GM21423 (cell line): ENCODE measurements around the gene SKAP1.
A peak's percentile ranks its signal among the peaks of the same experiment; 100 is the strongest.

Experiments
- ATAC-seq: cut with Tn5 transposase; IDR thresholded peaks from one replicate; pipeline ENCODE4 v1.9.1; 2021; ENCODE audit warnings: mild to moderate bottlenecking, moderate library complexity; ENCODE audit not compliant: unreplicated experiment

SKAP1 gene

DNA sequence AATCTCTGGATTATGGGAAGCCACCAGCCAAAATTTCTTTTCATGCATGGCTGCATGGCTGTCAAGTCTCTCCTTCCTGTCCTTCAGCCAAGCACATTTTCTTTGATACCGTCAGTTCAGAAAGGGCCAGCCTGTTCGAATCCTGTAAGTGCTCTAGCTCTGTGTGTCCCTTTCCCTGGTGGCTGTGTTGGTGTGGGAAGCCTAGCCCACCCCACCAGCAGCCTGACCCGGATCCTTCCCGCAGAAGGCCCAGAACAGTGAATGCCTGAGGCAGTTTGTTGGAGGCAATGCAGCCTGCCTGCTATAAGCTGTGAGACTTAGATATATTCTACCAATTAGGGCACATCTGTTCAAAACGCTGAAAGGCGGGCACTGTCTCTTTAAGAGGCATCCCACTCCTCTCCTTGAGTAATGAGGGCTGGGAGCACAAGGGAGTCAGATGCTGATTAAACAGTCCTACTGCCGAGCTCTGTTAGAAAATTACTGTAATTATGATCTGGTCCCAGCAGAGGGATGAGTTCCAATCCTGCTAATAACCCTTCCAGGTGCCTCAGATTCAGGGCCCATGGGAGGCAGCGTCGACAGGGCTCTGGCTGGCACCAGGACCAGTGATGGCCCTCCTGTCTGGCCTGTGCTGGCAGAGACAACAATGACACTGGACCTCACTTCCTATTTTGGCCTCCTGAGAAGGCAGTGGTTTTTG is 304.0 kb downstream of the SKAP1 start:
- ATAC-seq, result no peak

DNA sequence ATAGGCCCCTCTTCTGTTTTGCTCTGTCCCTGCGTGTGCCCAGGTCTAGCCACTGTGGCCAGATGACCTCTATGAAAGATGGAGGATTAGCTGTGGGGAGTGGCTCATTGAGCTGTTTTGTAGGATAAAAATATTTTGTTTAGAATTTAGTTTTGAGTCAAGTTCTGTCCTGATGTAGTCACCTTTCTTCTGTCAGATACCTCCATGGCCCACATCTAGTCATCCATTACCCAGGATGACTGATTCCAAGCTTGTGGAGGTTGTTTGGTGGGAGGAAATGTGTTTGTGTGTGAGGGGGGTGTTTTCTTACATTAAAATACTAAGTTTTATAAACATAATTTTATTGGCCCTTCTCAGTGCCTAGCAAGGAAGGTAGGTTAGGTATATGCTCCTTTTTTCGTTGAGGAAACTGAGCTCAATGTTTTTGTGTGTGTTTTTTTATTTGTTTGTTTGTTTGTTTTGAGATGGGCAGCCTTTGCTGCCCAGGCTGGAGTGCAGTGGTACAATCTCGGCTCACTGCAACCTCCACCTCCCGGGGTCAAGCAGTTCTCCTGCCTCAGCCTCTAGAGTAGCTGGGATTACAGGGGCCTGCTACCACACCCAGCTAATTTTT is 306.1 kb downstream of the SKAP1 start:
- ATAC-seq, result no peak

DNA sequence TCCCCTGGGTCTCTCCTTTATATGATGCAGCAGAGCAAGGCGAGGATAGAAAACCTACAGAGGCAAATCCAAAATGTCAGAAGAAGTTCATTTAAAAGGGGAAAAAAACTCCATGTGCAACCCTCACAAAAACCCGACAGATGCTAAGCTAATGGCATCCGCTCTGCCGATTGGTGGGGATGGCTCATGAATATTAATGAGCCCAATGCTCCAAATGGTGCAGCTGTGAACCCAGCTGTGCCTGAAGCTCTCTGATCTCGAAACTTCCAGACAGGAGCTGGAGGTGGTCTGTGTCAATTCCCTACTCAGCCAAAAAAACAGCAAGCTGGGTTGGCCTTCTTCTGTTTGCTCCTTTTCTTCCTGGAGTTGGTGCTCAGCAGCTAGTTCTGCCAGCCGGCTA is 306.9 kb downstream of the SKAP1 start:
- ATAC-seq, result no peak

DNA sequence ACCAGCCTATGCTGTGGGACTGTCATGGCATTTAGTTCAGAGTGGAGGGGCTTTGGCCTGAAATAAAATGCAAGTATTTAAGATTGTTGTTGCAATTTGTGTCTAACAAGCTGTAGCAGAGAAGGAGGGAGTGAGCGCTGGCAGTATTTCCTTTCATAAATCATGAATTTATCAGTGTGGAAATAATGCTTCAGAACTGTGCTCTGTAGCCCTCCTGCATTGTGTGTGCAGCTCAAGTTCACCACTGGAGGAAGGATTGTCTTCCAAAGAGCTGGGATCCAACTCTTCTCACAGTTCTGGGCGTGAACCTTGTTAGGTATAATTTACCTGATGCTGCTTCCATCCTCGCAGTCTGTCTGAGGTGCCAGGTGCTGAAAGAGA is 307.4 kb downstream of the SKAP1 start:
- no peak for ATAC-seq

DNA sequence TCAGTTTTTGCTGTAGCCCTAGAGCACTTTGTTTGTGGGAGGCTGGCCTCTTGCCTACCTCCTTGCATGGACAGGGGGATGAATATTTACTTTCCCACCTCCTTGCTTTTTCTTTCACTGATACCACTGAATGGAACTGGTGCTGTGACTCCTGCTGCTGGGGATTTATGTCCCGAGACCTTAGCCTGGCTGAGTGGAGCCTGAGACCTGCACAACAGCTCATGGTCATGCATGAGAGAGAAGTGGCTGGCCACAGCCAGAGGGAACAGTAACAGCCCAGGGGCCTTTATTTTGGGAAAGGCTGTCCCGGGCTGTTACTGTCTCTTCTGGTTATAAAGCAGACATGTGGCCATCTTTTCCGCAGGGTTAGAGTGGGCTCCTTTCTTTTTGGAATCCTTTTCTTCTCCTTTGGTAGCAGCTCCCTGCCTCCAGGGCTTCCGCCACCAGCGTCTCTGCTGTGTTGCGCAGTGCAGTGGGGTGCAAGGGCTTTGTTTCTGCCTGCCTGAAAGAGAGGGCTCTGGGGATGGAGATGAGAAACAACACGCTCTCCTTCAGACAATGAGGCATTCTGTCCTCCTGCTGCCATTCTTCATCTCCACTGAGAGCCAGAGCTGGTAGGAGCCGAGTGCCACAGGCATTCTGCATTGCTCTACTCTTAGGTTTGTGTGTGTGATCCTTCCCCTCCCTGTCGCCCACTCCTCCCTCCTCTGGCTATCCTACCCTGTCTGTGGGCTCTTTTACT is 307.9 kb downstream of the SKAP1 start:
- no peak for ATAC-seq

DNA sequence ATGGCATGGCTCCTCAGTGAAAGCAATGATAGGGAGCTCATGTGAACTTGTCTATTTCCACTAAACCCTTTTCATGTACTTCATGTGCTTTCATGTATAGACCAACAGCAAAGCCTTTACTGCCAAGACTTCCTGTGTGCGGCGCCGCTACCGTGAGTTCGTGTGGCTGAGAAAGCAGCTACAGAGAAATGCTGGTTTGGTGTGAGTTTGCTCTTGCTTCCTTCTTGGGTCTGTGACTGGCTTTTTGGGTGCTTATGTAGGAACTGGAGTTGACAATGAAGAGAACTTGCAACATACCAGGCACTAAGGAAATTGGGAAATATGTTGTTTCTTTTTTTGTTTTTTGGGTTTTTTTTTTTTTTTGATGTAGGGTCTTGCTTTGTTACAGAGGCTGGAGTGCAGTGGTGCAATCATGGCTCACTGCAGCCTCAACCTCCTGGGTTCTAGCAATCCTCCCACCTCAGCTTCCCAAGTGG is 316.8 kb downstream of the SKAP1 start:
- ATAC-seq, result peak; percentile 36

DNA sequence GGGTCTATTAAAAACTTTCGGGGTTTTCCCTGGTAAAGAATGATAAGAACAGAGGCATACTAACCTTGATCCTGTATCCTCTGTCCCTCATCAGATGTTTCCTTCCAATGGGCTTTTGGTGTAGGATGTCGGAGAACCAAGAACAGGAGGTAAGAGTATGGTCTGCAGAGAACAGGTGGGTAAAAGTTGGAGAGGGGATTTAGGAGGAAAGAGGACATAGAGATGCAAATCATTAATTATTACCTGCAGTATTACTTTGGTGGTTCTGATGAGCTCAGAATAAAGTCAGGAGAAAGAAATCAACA is 318.1 kb downstream of the SKAP1 start:
- ATAC-seq, result no peak

DNA sequence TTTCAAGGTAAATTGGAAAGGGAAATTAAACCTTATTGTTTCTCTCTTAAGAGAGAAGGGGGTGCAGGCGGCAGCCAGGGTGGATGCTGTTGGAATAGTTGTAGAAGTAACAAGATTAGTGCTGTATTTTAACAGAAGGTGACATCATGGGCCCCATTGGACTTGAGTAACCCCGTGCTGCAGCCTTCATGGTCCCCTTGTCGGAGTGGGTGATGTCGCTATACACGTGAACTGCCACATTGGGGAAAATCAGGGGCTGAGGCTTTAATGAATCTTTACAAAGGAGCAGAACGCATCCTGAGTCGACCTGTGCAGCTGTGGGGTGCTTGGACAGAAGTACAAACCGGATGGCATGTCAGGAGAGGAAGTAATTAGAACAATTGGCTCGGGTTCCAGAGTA is 319.3 kb downstream of the SKAP1 start:
- ATAC-seq, result no peak

DNA sequence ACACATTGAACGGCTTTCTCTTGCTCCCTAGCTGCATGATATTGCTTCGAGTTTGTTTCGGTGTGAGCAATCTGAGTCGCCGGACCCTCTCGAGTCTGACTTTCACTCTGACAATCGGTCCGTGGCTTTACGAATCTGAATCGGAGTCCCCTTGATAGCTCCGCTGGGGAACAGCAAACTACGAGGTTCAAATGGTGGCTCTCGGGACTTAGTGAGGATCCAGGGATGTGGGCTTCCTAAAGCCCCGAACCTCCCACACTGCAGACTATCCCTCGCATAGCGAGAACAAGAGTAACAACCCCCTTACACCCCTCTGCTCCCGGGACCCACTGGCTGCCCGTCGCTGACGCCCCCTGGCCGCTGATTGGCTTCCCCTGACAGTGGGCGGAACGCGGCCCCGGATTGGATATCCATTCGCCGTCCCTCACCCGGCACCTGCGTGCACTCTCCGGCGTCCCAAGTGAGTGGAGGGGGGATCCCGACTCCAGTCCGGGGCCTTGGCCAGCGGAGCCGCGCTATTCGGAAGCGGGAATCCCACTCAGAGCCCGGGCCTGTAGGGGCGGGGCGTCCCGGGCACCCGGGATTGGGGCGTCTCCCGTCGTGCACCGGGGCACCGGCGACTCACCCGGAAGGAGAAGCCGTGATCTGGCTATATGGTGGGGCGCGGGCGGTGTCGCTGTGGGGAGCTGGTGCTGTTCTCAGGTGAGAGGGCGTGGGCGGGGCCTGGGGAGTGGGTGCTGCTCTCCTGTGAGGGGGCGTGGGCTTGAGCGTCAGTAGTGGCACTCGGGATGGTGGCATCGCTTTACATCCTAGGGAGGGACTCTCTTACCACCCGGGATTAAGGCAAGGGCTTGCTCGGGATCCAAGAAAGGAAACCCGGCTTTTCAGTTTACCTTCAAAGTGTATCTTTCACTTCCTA is 322.6 kb downstream of the SKAP1 start, which contains the start of gene SNX11:
SNX11 (plus strand) TSS at position 630 of the 919 bp plus-strand sequence. CDS start 4,278 bp downstream, outside the sequence.
- peak; percentile 72 for ATAC-seq

DNA sequence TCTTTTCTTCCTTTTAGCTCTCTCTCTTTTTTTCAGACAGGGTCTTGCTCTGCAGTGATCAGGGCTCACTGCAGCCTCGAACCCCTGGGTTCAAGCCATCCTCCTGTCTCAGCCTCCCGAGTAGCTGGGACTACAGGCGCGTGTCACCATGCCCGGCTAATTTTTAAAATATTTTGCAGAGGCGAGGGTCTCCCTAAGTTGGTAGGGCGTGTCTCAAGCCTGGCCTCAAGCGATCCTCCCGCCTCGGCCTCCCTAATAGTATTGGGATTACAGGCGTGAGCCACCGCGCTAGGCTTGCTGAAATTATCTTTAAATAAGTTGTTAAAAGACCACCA is 323.2 kb downstream of the SKAP1 start:
- ATAC-seq, result no peak

DNA sequence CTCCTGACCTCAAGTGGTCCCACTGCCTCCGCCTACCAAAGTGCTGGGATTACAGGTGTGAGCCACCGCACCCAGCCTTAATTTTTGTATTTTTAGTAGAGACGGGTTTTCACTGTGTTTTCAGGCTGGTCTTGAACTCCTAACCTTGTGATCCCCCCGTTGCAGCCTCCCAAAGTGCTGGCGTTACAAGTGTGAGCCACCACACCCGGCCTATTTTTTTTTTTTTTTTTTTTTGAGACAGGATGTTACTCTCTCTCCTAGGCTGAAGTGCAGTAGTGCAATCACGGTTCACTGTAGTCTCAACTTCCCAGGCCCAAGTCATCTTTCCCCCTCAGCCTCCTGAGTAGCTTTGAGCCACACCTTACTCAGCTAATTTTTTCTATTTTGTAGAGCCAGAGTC is 325.6 kb downstream of the SKAP1 start:
- no peak for ATAC-seq

DNA sequence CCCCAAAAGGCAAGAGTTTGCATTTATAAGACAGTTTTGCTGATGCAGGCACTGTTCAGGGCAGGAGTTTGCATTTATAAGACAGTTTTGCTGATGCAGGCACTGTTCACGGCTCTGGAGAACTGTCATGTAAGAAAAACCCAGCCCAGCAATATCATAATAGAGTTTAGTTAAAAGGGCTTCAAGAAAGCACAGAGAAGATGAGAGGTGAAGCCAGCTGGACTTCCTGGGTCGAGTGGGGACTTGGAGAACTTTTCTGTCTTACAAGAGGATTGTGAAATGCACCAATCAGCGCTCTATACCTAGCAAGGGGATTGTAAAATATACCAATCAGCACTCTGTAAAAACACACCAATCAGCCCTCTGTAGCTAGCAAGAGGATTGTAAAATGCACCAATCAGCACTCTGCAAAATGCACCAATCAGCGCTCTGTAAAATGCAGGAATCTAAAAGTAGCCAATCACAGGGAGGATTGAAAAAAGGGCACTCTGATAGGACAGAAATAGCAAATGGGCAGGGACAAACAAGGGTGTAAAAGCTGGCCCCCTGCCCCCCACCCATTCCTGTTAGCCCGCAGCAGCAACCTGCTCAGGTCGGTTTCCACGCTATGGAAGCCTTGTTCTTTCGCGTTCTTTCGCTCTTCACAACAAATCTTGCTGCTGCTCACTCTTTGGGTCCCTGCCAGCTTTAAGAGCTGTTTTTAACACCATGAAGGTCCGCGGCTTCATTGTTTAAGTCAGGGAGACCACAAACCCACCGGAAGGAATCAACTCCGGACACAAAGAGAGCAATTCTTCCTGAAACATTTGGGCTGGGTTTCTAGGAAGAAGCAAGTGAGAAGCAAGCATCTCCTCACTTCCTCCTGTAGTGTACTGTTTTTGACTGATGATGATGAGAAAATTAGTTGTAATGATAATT is 327.0 kb downstream of the SKAP1 start:
- no peak for ATAC-seq

DNA sequence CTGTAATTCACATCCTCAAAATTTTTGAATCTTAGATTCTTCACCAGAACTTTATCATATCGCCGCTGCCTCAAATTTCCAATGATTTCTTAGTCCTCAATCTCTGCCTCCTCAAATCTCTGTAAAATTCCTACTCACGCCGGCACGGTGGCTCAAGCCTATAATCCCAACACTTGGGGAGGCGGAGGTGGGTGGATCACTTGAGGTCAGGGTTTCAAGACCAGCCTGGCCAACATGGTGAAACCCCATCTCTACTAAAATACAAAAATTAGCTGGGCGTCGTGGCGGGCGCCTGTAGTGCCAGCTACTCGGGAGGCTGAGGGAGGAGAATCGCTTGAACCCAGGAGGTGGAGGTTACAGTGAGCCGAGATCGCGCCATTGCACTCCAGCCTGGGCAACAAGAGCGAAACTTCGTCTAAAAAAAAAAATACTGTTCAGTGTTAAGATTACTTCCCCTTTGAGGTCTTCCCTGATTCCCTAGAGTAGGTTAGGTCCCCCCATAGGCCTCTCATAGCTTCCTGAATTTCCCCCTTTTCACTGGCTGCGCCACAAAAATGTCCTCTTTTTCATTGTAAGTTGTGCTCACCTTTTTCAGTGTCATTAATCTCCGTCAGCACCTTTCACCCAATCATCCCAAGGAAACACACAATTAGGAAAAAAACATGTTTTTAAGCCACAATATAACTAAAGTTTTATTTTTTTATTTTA is 327.8 kb downstream of the SKAP1 start:
- no peak for ATAC-seq

DNA sequence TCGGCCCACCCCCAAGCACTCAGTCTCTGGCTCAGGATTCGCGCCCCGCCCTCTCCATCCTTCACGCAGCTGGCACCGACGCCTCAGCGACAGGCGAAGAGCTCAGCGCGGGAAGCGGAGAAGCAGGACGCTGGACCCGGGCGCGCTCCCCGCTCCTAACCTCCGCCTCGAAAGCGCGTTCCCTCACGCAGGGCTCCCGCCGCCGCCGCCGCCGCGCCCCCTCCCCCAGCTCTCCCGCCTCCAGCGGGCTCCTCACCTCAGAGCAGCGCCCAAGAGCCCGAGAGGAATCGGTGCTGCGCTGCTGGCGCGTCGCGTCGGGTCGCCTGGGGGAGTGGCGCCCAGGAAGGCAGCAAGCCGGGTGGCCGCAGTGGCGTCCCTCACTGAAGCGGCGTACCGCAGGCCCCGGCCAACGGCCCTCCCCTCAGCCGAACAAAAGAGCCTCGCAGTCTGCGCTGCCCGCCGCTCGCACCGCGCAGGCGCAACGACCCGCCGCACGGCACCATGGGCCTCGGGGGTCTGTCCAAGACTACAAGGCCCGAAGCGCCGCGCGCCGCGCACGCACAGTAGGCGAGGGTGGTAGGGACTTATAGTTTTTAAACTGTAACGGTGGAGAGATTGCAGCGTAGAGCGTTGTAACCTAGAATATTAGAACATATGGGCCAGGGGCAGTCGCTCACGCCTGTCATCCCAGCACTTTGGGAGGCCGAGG is 328.8 kb downstream of the SKAP1 start, which contains the start of gene CBX1:
CBX1 (minus strand) TSS at position 467 of the 709 bp plus-strand sequence. CDS start 24,474 bp downstream, outside the sequence.
- peak; percentile 88 for ATAC-seq

DNA sequence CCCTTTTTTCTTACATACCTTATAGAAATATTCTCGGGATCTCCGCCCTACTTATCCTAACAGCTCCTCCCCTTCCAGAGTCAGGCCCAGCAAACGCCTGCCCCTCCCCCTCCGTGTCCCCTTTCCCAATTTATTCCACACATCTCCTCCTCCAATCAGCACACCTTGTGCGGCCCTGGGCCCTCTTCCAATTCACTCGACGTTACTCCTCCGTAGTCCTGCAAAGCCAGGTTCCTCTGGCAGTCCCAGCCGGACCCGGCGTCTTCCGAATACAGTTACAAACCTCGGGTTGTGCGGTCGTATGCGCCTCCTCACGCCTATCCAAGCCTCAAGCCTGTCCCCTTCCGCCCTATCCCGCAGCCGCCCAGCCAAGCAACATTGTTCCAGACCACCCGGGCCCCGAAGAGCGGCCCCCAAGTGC is 329.4 kb downstream of the SKAP1 start:
- ATAC-seq, result no peak

DNA sequence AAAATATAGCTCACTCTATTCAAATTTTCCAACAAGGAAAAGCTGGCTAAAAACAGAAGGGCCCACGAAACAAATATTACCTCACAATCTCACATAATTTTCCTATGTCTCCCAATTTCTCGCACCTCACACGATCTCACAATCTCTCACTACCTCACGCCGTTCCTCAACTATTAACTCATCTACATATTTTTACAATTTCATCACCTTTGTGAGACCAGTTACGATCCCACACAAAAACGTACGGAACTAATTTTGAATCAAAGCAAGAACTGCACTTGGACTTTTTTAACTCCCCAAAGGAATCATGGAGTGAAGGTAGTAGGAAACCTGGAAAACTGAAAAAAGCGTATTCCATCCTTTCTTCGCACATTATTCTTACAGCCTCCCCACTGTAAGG is 329.9 kb downstream of the SKAP1 start:
- no peak for ATAC-seq

DNA sequence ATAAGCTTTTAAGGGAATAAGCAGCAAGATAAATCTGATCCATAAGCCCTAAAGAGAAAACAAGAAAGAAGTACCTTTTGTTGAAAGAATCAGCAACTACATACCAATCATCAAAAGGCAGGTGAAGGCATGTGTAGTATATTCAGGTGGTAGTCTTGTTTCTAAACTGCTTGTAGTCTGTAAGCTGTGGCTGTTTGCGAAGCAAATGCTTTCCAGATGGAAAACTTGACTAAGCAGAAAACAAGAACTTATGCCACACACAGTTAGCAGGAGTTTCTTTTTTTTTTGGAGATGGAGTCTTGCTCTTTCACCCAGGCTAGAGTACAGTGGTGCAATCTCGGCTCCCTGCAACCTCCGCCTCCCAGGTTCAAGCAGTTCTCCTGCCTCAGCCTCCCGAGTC is 334.4 kb downstream of the SKAP1 start:
- ATAC-seq, result no peak

DNA sequence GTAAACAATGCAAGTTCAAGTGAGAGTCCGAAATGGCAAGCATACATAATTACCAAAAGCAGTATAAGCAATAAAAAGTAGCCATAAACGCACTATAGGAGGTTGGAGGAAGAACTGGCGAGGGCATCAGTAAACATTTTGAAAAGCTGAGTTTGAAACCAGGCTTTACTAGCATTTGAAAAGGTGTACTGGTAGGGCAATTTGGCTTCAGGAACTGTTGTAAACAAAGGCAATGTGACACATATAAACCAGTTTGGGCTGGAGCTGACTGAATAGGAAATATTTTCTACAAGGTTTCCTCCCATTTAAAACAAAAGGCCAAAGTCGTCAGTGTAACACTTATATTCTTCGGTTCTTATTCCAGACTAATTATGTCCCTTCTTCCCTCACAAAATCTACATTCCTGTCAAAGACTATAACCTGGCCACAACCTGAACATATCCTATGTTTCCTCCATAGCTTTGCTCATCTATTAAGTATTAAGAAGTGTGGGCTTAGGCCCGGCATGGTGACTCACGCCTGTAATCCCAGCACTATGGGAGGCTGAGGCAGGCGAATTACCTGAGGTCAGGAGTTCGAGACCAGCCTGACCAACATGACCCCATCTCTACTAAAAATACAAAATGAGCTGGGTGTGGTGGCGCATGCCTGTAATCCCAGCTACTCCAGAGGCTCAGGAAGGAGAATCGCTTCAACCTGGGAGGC is 336.5 kb downstream of the SKAP1 start:
- no peak for ATAC-seq
